Mesothelial cell of epicardium (in vitro differentiated cells): Measurements from ENCODE around the gene ACVR1B. TPM values are rescaled to one million over a fixed set of nuclear protein-coding genes. Genes with fewer than 3 reads are reported as not detected.

ENCODE experiments used
- DNase-seq, 2 experiments: peaks; one replicate each; pipeline ENCODE4 v3.0.0; 2021; ENCODE audit warnings: low spot score in 2 of 2; ENCODE audit not compliant: unreplicated experiment in 2 of 2
- H3K27ac Mint-ChIP-seq: 2 replicates; pipeline ENCODE4 v1.8.0; 2021; ENCODE audit warnings: mixed read lengths
- H3K27me3 Mint-ChIP-seq: 2 replicates; pipeline ENCODE4 v1.8.0; 2021; ENCODE audit warnings: low read depth, mixed read lengths
- H3K36me3 Mint-ChIP-seq: 2 replicates; pipeline ENCODE4 v1.8.0; 2021; ENCODE audit warnings: mixed read lengths
- H3K4me1 Mint-ChIP-seq: 2 replicates; pipeline ENCODE4 v1.8.0; 2021; ENCODE audit warnings: mixed read lengths
- H3K4me3 Mint-ChIP-seq: 2 replicates; pipeline ENCODE4 v1.8.0; 2021; ENCODE audit warnings: mild to moderate bottlenecking, moderate library complexity, mixed read lengths
- H3K9me3 Mint-ChIP-seq: 2 replicates; pipeline ENCODE4 v1.8.0; 2021; ENCODE audit warnings: mixed read lengths
- total RNA-seq: library from RNA; stranded (reverse); gene quantifications from 3 replicates; pipeline ENCODE4 v1.2.1, GENCODE V29; 2021
- TF ChIP-seq, protein P1 (sequence below): fragments of 200-600 bp; sonication (generic); IDR thresholded peaks from one replicate; pipeline ENCODE4 v1.5.0; 2021; ENCODE audit warnings: antibody characterized with exemption; ENCODE audit not compliant: unreplicated experiment

The ACVR1B gene
- 31.2 to 31.3 TPM (median 31.2 TPM) in 3 replicates for total RNA-seq

DNA sequence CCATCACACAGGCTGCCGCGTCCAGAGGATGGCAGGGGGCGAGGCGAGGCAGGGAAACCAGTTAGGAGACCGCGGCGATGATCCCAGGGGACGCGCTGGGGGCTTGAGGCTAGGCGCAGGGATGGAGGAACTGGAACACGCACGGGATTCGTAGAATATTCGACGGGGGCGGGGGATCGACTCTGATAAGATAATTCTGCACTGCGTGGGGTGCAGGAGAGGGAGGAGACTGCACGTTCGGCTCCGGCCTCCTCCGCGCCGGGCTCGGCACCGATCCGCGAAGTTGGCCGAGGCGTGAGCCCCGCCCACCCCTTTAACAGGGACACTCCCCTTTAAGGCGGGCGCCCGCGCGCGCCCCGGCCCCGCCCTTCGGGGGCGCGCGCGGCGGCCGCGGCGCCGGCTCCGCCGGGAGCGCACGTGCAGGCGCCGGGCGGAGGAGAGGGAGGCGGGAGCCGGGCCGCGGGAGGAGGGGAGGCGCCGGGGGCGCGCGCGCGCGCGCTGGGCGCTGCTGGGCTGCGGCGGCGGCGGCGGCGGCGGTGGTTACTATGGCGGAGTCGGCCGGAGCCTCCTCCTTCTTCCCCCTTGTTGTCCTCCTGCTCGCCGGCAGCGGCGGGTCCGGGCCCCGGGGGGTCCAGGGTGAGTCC lies at the start of gene ACVR1B:
Gene ACVR1B (plus strand): TSS at position 501 of the 644 bp plus-strand sequence. CDS start 45 bp downstream, at position 546.
- Mint-ChIP-seq H3K9me3 (no peaks in the 10 kb centered on the region), H3K4me1 (peaks cover 36% of the 10 kb centered on the region), H3K4me3 (peak within 1 kb of the TSS; percentile 84), H3K27me3 (peaks cover 35% of the 10 kb centered on the region), H3K36me3 (no peaks in the 10 kb centered on the region), H3K27ac (peak within 1 kb of the TSS; percentile 78)
- TF ChIP-seq, protein P1, sequence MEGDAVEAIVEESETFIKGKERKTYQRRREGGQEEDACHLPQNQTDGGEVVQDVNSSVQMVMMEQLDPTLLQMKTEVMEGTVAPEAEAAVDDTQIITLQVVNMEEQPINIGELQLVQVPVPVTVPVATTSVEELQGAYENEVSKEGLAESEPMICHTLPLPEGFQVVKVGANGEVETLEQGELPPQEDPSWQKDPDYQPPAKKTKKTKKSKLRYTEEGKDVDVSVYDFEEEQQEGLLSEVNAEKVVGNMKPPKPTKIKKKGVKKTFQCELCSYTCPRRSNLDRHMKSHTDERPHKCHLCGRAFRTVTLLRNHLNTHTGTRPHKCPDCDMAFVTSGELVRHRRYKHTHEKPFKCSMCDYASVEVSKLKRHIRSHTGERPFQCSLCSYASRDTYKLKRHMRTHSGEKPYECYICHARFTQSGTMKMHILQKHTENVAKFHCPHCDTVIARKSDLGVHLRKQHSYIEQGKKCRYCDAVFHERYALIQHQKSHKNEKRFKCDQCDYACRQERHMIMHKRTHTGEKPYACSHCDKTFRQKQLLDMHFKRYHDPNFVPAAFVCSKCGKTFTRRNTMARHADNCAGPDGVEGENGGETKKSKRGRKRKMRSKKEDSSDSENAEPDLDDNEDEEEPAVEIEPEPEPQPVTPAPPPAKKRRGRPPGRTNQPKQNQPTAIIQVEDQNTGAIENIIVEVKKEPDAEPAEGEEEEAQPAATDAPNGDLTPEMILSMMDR: no peak
- peak; percentile 80 to 87 for DNase-seq

DNA sequence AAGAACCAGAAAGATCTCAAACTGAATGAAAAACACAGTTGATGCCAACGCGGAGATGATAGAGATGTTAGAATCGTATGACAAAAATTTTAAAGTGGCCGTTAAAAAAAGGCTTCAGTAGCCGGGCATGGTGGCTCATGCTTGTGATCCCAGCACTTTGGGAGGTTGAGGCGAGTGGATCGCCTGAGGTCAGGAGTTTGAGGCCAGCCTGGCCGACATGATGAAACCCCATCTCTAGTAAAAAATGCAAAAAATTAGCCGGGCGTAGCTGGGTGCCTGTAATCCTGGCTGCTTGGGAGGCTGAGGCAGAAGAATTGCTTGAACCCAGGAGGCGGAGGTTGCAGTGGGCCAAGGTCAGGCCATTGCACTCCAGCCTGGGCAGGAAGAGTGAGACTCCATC lies 49.6 kb upstream of the ACVR1B start:
- H3K27me3 Mint-ChIP-seq: no peaks in the 10 kb centered on the region
- no peaks in the 10 kb centered on the region for H3K36me3 Mint-ChIP-seq
- DNase-seq: no peak
- no peak overlapping the region for H3K27ac Mint-ChIP-seq
- TF ChIP-seq, protein P1: no peak
- H3K4me3 Mint-ChIP-seq: no peak overlapping the region
- peaks cover 10% of the 10 kb centered on the region for H3K4me1 Mint-ChIP-seq
- no peaks in the 10 kb centered on the region for H3K9me3 Mint-ChIP-seq

DNA sequence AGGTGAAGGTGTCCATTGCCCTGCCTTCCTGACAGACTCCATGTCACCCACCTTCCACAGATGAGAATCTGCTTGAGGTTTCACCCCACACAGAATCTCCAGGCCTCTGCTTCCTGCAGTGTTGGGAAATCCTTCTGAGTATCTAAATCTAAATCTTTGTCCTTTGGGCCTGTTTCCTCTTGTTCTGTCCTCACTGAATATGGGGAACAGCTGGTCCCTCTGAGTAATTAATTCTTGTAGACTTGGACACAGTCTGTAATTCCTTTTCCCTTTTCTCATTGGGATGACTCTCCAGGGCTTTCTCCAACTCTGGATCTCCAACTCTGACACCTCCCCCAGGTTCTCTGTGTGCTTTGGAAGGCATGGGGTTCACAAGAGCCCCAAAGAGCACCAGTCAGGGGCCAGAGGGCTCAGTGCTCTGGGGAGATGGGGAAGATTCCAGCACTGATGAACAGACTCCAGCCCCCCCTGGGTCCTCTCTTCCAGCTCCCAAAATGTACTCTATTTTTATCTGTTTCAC lies 46.5 kb upstream of the ACVR1B start:
- H3K36me3 Mint-ChIP-seq: no peaks in the 10 kb centered on the region
- H3K27me3 Mint-ChIP-seq: peaks cover 2% of the 10 kb centered on the region
- DNase-seq: no peak
- no peak overlapping the region for H3K27ac Mint-ChIP-seq
- H3K4me1 Mint-ChIP-seq: peaks cover 10% of the 10 kb centered on the region
- H3K9me3 Mint-ChIP-seq: no peaks in the 10 kb centered on the region
- TF ChIP-seq, protein P1: no peak
- no peak overlapping the region for H3K4me3 Mint-ChIP-seq

DNA sequence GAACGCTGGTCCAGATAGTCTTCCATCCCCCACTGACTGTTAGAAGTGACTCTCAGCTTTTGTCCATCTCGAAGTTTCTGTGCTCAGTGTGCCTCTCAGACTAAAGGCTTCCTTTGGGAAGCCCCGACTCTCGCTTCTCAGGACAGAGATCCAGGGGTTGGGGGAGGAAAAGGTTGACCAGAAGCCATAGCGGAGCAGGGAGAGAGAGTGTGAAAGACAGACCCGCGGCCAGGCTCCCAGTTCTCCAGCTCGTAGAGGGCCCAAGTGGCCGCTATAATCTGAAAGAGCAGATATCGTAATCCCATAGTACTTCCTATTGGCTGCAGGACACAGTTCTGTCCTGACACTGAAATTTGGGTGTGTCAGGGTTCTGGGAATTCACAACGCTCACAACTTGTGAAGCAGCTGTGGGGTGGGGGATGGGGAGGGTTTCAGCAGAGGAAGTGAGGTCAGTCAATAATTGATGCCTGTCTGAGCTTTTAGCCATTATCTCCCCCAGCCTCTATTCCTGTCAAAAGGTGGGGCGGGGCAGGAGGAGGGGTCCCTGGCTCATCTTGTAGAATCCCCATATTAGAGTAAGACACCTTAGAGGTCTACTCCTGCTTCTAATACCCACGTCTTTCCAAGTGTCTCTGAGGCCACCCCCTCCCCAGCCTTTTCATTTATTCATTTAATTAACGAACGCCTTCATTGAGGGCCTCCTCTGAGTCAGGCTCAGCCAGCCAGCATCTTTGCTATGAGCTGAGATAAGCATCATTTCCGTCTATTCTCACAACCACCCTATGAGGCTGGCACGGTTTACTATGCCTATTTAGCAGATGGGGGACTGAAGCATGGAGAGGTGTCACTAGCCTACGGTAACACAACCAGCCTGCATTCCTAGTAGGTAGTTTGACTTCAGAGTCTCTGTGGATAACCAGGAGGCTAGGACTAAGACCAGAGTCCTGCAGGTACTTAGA lies 45.7 kb upstream of the ACVR1B start:
- no peak for DNase-seq
- TF ChIP-seq, protein P1: no peak

DNA sequence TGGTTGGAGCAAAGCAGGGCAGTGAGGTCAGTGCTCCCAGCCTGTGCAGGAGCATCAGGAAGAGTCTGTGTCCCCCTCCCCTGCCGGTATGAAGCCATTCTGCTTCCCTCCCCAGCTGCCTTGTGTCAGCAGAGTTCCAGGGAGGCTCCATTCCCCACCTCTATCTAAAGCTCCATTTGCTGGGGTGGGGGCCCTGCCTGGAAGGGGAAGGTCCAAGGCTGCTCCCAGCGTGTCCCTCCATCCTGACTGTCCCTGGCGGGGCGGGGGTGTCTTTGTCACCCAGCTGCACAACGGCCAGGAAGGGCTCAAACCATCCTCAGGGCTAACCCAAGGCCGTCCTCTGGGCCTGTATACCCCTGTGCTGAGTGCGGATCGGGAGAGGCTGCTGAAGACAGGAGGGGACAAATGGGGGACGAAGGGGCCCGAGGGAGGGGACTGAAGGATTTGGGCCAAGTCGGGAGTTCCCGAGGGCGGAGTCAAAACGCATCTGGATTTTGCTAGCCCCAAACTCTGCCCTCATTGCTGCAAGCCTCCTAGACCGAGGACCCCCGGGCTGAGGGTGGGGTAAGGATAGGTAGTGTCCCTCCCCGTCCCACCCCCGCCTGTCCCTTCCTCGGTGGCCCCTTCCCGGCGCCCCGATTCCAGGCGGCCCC lies 44.9 kb upstream of the ACVR1B start:
- no peak for DNase-seq
- no peak overlapping the region for H3K27ac Mint-ChIP-seq
- TF ChIP-seq, protein P1: no peak
- peaks cover 2% of the 10 kb centered on the region for H3K27me3 Mint-ChIP-seq
- H3K9me3 Mint-ChIP-seq: no peaks in the 10 kb centered on the region
- peaks cover 16% of the 10 kb centered on the region for H3K4me1 Mint-ChIP-seq
- no peaks in the 10 kb centered on the region for H3K36me3 Mint-ChIP-seq
- no peak overlapping the region for H3K4me3 Mint-ChIP-seq

More for the DNA sequence above, 45.7 kb upstream of the ACVR1B start:
- Mint-ChIP-seq H3K27ac (no peak overlapping the region), H3K9me3 (no peaks in the 10 kb centered on the region), H3K36me3 (no peaks in the 10 kb centered on the region), H3K4me1 (peaks cover 12% of the 10 kb centered on the region), H3K4me3 (no peak overlapping the region), H3K27me3 (peaks cover 2% of the 10 kb centered on the region)
